IMR-90 (cell line): ENCODE measurements around the gene TBL3. TPM values are rescaled to one million over a fixed set of nuclear protein-coding genes. Genes with fewer than 3 reads are reported as not detected.
A peak's percentile ranks its signal among the peaks of the same experiment; 100 is the strongest.

ENCODE experiments used
- ATAC-seq: fragments of 200-7000 bp; cut with Tn5 transposase; 2 replicates; pipeline ENCODE4 v1.9.1; 2020; ENCODE audit warnings: low read depth, mild to moderate bottlenecking, moderate library complexity
- BruUV-seq: library from RNA; stranded (reverse); fragments of 400-500 nt; replicated peaks from 2 replicates; lab custom pipeline; 2021; lab: Mats Ljungman, UMichigan
- CTCF ChIA-PET: fragments of 300-600 bp; formaldehyde crosslinking; extraction: SDS; loops from one replicate; lab custom pipeline; 2021; ENCODE audit warnings: antibody characterized with exemption; lab: Yijun Ruan, JAX
- POLR2A ChIA-PET: fragments of 300-600 bp; sonication (Branson Sonifier 250); formaldehyde crosslinking; loops from one replicate; lab custom pipeline; 2022; ENCODE audit warnings: antibody characterized with exemption; ENCODE audit not compliant: unreplicated experiment; lab: Charles Lee
- DNase-seq: peaks from one replicate; pipeline ENCODE4 v3.0.0; 2013
- H2AFZ ChIP-seq: replicated peaks from 2 replicates; pipeline ENCODE3; 2013; ENCODE audit warnings: low read length, mild to moderate bottlenecking; ENCODE audit not compliant: poor library complexity
- H2AK5ac ChIP-seq: 2 replicates; pipeline ENCODE4 v1.6.1; 2013; ENCODE audit warnings: low read depth, low read length, inconsistent platforms
- H2AK9ac ChIP-seq: replicated peaks from 2 replicates; pipeline ENCODE3; 2013; ENCODE audit warnings: mild to moderate bottlenecking, low read depth, low read length, moderate library complexity; ENCODE audit not compliant: poor library complexity
- H2BK120ac ChIP-seq: 2 replicates; pipeline ENCODE4 v1.6.1; 2013; ENCODE audit warnings: low read depth, low read length, inconsistent platforms
- H2BK15ac ChIP-seq: 3 replicates; pipeline ENCODE4 v1.6.1; 2013; ENCODE audit warnings: low read depth, low read length, inconsistent platforms
- H2BK20ac ChIP-seq: 2 replicates; pipeline ENCODE4 v1.6.1; 2013; ENCODE audit warnings: low read depth, mild to moderate bottlenecking, inconsistent platforms, low read length, moderate library complexity
- H2BK5ac ChIP-seq: 2 replicates; pipeline ENCODE4 v1.6.1; 2013; ENCODE audit warnings: mild to moderate bottlenecking, low read depth, low read length, inconsistent platforms; ENCODE audit not compliant: poor library complexity, severe bottlenecking
- H3K14ac ChIP-seq: replicated peaks from 2 replicates; pipeline ENCODE4 v1.6.1; 2013; ENCODE audit warnings: low read depth, low read length, inconsistent platforms
- H3K18ac ChIP-seq: 2 replicates; pipeline ENCODE4 v1.6.1; 2013; ENCODE audit warnings: low read depth, low read length, control low read depth
- H3K23ac ChIP-seq: 2 replicates; pipeline ENCODE4 v1.6.1; 2013; ENCODE audit warnings: low read depth, low read length, inconsistent platforms
- H3K27ac ChIP-seq: 2 replicates; pipeline ENCODE4 v1.5.1; 2013; ENCODE audit warnings: mild to moderate bottlenecking, control low read depth, low read length; ENCODE audit not compliant: insufficient read depth
- H3K27me3 ChIP-seq: 2 replicates; pipeline ENCODE4 v1.6.1; 2013; ENCODE audit warnings: low read length; ENCODE audit not compliant: control insufficient read depth, insufficient read depth
- H3K36me3 ChIP-seq: 2 replicates; pipeline ENCODE4 v1.6.1; 2013; ENCODE audit warnings: low read length, mixed read lengths; ENCODE audit not compliant: control insufficient read depth, insufficient read depth
- H3K4ac ChIP-seq: 2 replicates; pipeline ENCODE4 v1.6.1; 2013; ENCODE audit warnings: low read depth, low read length, inconsistent platforms
- H3K4me1 ChIP-seq: 2 replicates; pipeline ENCODE4 v1.6.1; 2013; ENCODE audit warnings: low read length, mixed read lengths; ENCODE audit not compliant: control insufficient read depth, insufficient read depth
- H3K4me2 ChIP-seq: 2 replicates; pipeline ENCODE4 v1.6.1; 2013; ENCODE audit warnings: low read depth, mild to moderate bottlenecking, control low read depth, low read length, moderate library complexity
- H3K4me3 ChIP-seq: 2 replicates; pipeline ENCODE4 v1.5.1; 2013; ENCODE audit warnings: low read depth, mild to moderate bottlenecking, control low read depth, low read length, moderate library complexity; ENCODE audit not compliant: insufficient read depth
- H3K56ac ChIP-seq: 2 replicates; pipeline ENCODE4 v1.6.1; 2013; ENCODE audit warnings: low read length, inconsistent platforms; ENCODE audit not compliant: insufficient read depth; ENCODE audit errors: extremely low read depth
- H3K79me1 ChIP-seq, 2 experiments: 2 replicates each; pipeline ENCODE4 v1.6.1; 2013; ENCODE audit warnings: low read length in 2 of 2, inconsistent platforms in 1 of 2, low read depth in 1 of 2
- H3K9ac ChIP-seq: 2 replicates; pipeline ENCODE4 v1.6.1; 2013; ENCODE audit warnings: low read depth, low read length, control low read depth
- H3K9me1 ChIP-seq: 2 replicates; pipeline ENCODE4 v1.6.1; 2013; ENCODE audit warnings: low read length, inconsistent platforms; ENCODE audit not compliant: insufficient read depth
- H3K9me3 ChIP-seq: 2 replicates; pipeline ENCODE4 v1.6.1; 2013; ENCODE audit warnings: low read length; ENCODE audit not compliant: control insufficient read depth, insufficient read depth
- H4K20me1 ChIP-seq: 2 replicates; pipeline ENCODE4 v1.6.1; 2013; ENCODE audit warnings: low read length, inconsistent platforms; ENCODE audit not compliant: insufficient read depth
- H4K5ac ChIP-seq: 2 replicates; pipeline ENCODE4 v1.6.1; 2013; ENCODE audit warnings: mild to moderate bottlenecking, low read depth, low read length, control low read depth
- H4K8ac ChIP-seq, 2 experiments: 2 replicates each; pipeline ENCODE4 v1.6.1; 2013; ENCODE audit warnings: low read depth in 2 of 2, low read length in 2 of 2, control low read depth in 1 of 2, inconsistent platforms in 1 of 2
- H4K91ac ChIP-seq: 2 replicates; pipeline ENCODE4 v1.6.1; 2013; ENCODE audit warnings: low read depth, low read length, inconsistent platforms; ENCODE audit not compliant: insufficient read depth
- BHLHE40 ChIP-seq: fragments of 150-350 bp; IDR thresholded peaks from 2 replicates; pipeline ENCODE4 v1.6.1; 2016; ENCODE audit warnings: mild to moderate bottlenecking, low read depth, low read length
- CEBPB ChIP-seq: IDR thresholded peaks from 2 replicates; pipeline ENCODE4 v1.6.1; 2012; ENCODE audit warnings: low read depth, low read length, improper control_type of control experiment
- FOS ChIP-seq: fragments of 150-350 bp; IDR thresholded peaks from 2 replicates; pipeline ENCODE4 v1.6.1; 2016; ENCODE audit warnings: low read depth, low read length
- MAZ ChIP-seq: IDR thresholded peaks from 2 replicates; pipeline ENCODE4 v1.6.1; 2012; ENCODE audit warnings: low read depth, mild to moderate bottlenecking, low read length, improper control_type of control experiment, moderate library complexity, borderline replicate concordance
- RCOR1 ChIP-seq: IDR thresholded peaks from 2 replicates; pipeline ENCODE4 v1.6.1; 2012; ENCODE audit warnings: mild to moderate bottlenecking, low read length, improper control_type of control experiment; ENCODE audit not compliant: insufficient replicate concordance
- SMC3 ChIP-seq: fragments of 150-350 bp; IDR thresholded peaks from 2 replicates; pipeline ENCODE4 v1.6.1; 2016; ENCODE audit warnings: low read depth, mild to moderate bottlenecking, antibody characterized with exemption, low read length, moderate library complexity
- WGBS, 2 experiments: methylation state at CpG; one replicate each; pipeline versions ENCODE4 v1.1.5 to v1.1.7; 2013; ENCODE audit warnings: missing lambda C conversion rate in 2 of 2; ENCODE audit not compliant: insufficient read length in 1 of 2; ENCODE audit errors: extremely low coverage in 2 of 2; 5-methylcytosine and 5-hydroxymethylcytosine counted together
- dilution Hi-C: fragments of 300-500 bp; cut with HindIII; formaldehyde crosslinking; loops from one replicate; pipeline ENCODE4 v1.14.3; 2018; ENCODE audit warnings: low sequenced_read_pairs; ENCODE audit not compliant: unreplicated experiment
- in situ Hi-C: fragments of 300-500 bp; cut with MboI; formaldehyde crosslinking; loops from 3 replicates; pipeline ENCODE4 v1.14.3; 2019; ENCODE audit warnings: low sequenced_read_pairs, inconsistent platforms, mixed read lengths
- intact Hi-C: fragments of 100-400 bp; cut with micrococcal nuclease; formaldehyde crosslinking; loops from 2 replicates; pipeline ENCODE4 v1.10.0; 2022
- polyA plus RNA-seq, 3 experiments: library from polyadenylated mRNA; depleted of rRNA; stranded (reverse); fragments of >200 nt; gene quantifications; 2 replicates each; pipeline ENCODE4 v1.2.3, GENCODE V29; 2012; ENCODE audit warnings: low replicate concordance in 1 of 3
- total RNA-seq: library from RNA; depleted of rRNA; stranded (reverse); fragments of >200 nt; gene quantifications from 2 replicates; pipeline ENCODE4 v1.2.3, GENCODE V29; 2012
- TF ChIP-seq, protein P1 (sequence below): fragments of 150-350 bp; IDR thresholded peaks from 2 replicates; pipeline ENCODE4 v1.6.1; 2016; ENCODE audit warnings: low read depth, mild to moderate bottlenecking, low read length, moderate library complexity, borderline replicate concordance
- TF ChIP-seq, protein P2 (sequence below): fragments of 150-350 bp; IDR thresholded peaks from 2 replicates; pipeline ENCODE4 v1.6.1; 2017; ENCODE audit warnings: mild to moderate bottlenecking, antibody characterized with exemption, low read length, low read depth

TBL3 gene
- total and polyA plus RNA-seq, 2 of the 4 experiments (the other 2 are of a cell fraction), result 38.5 to 60.8 TPM

DNA sequence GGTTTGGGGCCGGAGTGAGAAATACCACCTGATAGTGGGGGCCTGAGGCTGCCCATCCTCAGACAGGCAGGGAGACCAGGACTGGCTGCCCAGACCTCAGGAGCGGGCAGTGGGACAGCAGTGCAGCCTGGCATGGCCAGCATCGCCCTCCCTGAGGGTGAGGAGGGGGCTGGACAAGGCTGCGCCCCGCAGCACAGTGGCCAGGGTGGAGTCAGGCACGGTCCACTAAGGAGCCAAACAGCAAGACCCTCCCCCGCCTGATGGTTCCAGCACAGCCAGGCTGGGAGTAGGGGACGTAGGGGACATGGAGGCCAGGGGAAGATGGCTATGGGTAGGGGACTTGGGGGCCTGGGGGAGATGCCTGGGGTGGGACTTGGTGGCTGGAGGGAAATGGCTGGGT lies 34.5 kb downstream of the TBL3 start:
- 0 out of 2 replicates have a peak overlapping the region, but pooled peaks have one; percentile 43 for H3K23ac ChIP-seq
- DNase-seq (no peak), ATAC-seq (no peak)
- peak overlapping the region; percentile 6 for H2AK9ac ChIP-seq
- peaks cover 30% of the 10 kb centered on the region for H3K36me3 ChIP-seq
- CTCF ChIA-PET, result no interaction called here
- TF ChIP-seq, protein P1, sequence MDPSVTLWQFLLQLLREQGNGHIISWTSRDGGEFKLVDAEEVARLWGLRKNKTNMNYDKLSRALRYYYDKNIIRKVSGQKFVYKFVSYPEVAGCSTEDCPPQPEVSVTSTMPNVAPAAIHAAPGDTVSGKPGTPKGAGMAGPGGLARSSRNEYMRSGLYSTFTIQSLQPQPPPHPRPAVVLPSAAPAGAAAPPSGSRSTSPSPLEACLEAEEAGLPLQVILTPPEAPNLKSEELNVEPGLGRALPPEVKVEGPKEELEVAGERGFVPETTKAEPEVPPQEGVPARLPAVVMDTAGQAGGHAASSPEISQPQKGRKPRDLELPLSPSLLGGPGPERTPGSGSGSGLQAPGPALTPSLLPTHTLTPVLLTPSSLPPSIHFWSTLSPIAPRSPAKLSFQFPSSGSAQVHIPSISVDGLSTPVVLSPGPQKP, result no peak
- TF ChIP-seq BHLHE40 (no peak), RCOR1 (no peak), SMC3 (no peak), FOS (no peak), CEBPB (no peak), MAZ (no peak)
- TF ChIP-seq, protein P2, sequence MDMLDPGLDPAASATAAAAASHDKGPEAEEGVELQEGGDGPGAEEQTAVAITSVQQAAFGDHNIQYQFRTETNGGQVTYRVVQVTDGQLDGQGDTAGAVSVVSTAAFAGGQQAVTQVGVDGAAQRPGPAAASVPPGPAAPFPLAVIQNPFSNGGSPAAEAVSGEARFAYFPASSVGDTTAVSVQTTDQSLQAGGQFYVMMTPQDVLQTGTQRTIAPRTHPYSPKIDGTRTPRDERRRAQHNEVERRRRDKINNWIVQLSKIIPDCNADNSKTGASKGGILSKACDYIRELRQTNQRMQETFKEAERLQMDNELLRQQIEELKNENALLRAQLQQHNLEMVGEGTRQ, result no peak
- H4K91ac ChIP-seq, result no peak overlapping the region
- peaks cover 8% of the 10 kb centered on the region; the same call in 1 of the 2 replicates for H3K9me1 ChIP-seq
- H3K27ac ChIP-seq, result no peak overlapping the region
- H3K4me3 ChIP-seq, result no peak overlapping the region
- H3K27me3 ChIP-seq, result no peaks in the 10 kb centered on the region
- H2AK5ac ChIP-seq, result no peak overlapping the region
- H4K5ac ChIP-seq, result no peak overlapping the region
- no peak overlapping the region for H3K4me2 ChIP-seq
- no peak overlapping the region for H3K14ac ChIP-seq
- no TSS peak for BruUV-seq
- intact Hi-C loops (no loop called here), in situ Hi-C loops (no loop called here), dilution Hi-C loops (no loop called here)
- no peak overlapping the region for H3K56ac ChIP-seq
- H3K4ac ChIP-seq, result no peak overlapping the region
- no peak overlapping the region for H4K8ac ChIP-seq
- no peak overlapping the region for H2BK20ac ChIP-seq
- H2BK120ac ChIP-seq, result no peak overlapping the region
- H3K79me1 ChIP-seq, result peaks cover 19 to 88% of the 10 kb centered on the region in 2 experiments; a peak in 3 of 4 replicates
- H2AFZ ChIP-seq, result no peak overlapping the region
- H2BK15ac ChIP-seq, result no peak overlapping the region
- H3K9ac ChIP-seq, result no peak overlapping the region
- peaks cover 76% of the 10 kb centered on the region for H4K20me1 ChIP-seq
- WGBS, 2 experiments, result 94% methylated on average over 5 of the region's 8 CpGs; no CpG with 5 or more reads in 1 of the 2 experiments
- H2BK5ac ChIP-seq, result no peak overlapping the region
- H3K9me3 ChIP-seq, result no peaks in the 10 kb centered on the region
- POLR2A ChIA-PET, result no interaction called here
- H3K18ac ChIP-seq, result no peak overlapping the region
- peaks cover 28% of the 10 kb centered on the region for H3K4me1 ChIP-seq
